Astrocyte (in vitro differentiated cells and primary cell): ENCODE results near the gene TTLL5.

Experiments used
- CTCF ChIP-seq: IDR thresholded peaks from 2 replicates; pipeline ENCODE4 v1.5.1; 2011; ENCODE audit warnings: low read depth, mild to moderate bottlenecking, inconsistent platforms, low read length, moderate library complexity; ENCODE audit not compliant: insufficient read depth
- EZH2 ChIP-seq: IDR thresholded peaks from 2 replicates; pipeline ENCODE4 v1.6.1; 2012; ENCODE audit warnings: mild to moderate bottlenecking, low read length, inconsistent platforms; ENCODE audit not compliant: insufficient read depth

DNA sequence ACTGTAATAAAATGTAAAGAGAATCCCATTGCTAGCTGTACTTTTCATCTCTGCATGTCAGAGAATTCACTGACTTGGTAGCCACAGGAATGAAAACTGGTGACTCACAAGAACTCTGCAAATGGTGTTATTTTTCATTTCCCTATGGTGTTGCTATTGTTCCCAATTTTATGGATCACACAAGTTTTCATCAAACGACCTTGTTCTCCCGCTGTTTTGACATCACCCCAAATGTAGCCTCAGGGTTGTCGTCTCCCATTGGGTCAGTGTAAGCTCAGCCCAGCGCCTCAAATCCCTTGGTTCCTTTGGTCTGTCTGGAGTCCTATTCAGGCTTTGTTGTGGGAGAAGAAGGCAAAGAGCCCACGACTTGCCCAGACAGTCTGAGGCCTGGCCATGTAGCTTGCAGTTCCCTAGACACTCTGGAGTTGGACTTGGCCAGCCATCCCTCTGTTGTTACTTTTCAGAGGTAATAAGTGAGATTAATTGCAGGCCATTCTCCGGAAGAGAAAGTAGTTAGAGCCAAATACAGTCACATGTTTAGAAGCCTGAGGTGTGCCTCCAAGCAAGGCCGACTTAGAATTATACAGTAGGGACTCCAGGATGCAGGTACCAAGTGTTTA is 161.6 kb downstream of the TTLL5 start:
- TF ChIP-seq CTCF = no peak
- TF ChIP-seq EZH2 = no peak
